HG02970 (cell line): ENCODE data around the gene INTS1.

Experiments used
- ATAC-seq: cut with Tn5 transposase; IDR thresholded peaks from one replicate; pipeline ENCODE4 v1.9.1; 2021; ENCODE audit warnings: mild to moderate bottlenecking, moderate library complexity, moderate number of reproducible peaks; ENCODE audit not compliant: unreplicated experiment, low FRiP score

The INTS1 gene

GRCh38 chr7:1511444-1512422 lies 7.5 kb upstream of the INTS1 start:
- ATAC-seq = no peak

DNA sequence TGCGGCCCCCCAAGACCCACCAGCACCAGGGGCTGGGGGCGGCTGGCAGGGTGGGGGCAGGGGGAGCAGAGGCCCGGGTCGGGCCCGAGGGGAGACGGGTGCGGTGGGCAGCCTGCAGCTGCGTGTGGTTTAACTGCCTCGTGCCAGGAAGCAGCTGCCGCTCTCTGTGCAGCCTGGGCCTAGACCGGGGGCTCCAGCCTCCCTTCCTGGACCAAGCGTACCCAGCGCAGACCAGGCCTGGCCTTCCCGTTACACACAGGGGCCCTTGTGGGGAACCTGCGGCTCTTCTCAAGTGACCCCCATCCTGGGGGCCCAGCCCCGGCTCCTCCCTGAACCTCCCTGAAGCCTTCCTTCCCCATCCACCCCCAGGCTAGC lies 6.6 kb upstream of the INTS1 start:
- no peak for ATAC-seq

- ATAC-seq = no peak
Observed at GRCh38 chr7:1509226-1509625, 5.0 kb upstream of the INTS1 start.

DNA sequence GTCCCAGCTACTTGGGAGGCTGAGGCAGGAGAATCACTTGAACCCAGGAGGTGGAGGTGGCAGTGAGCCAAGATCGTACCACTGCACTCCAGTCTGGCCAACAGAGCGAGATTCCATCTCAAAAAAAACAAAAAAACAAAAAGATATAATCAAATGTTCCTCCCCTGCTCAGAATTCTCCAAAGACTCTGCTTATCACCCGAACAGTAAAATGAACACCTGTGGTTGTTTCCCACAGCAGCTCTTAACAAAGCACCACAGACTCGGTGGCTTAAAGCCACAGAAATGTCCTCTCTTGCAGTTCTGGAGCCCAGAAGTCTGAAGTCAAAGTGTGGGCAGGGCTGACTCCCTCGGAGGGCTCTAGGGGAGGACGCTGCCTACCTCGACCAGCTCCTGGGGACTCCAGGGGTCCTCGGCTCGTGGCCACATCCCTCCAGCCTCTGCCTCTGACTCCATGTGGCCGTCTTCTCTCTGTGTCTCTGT lies 4.1 kb upstream of the INTS1 start:
- ATAC-seq = no peak

GRCh38 chr7:1505731-1506550 lies 1.8 kb upstream of the INTS1 start:
- ATAC-seq = no peak

DNA sequence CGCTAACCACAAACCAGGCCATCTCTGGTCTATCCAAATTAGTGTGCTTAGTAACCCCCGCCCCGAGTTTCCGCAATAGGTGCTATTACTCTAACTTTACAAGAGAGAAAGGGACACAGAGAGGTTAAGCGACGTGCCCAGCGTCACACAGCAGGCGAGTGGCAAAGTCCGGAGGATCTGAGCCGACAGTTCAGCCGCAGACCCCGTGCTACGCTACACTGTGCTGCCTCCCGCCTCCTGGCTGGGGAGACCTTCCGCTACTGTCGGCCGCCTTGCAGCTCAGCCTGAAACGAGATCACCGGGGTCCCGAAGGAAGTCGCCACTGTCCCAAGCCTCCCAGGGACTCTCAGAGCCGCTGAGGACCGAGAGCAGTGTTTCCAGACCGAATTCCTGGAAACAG lies 799 bp downstream of the INTS1 start:
- ATAC-seq = no peak

- ATAC-seq = no peak
Observed at GRCh38 chr7:1502845-1503244, 1.3 kb downstream of the INTS1 start.

DNA sequence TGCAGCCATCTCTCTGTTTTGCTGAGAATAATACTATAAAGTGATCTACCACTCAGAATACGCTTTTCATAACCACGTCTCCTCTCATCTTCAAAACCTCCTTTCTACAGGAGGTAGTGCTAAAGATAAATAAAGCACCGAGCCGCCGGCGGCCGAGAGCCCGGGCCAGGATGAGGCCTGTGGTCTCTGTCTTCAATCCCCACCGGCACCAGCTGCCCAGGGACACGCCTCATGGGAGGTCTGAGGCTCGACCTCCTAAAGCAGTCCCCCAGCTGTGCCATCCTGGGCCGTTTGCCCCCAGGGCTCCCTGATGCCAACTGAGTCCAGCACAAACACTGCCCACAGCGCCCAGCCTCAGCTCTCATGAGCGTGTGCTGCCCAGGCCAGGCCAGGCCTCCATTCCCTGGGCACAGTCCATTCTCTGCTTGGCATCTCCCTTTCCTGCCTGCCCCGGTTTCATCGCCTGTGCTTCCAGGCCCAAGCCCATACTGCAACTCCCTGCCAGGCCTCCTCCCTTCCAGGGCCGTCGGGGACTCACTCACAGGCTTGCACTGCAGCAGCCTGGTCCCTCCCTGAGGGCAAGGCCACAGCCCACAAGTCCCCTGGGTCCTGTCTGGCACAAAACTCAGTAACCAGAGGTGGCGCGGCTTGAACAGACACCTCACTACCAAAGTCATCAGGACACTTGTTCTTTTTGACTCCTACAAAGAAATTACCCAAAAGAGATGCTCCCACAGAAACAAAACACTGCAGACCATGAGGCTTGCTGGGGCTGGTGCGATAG lies 2.5 kb downstream of the INTS1 start:
- no peak for ATAC-seq

DNA sequence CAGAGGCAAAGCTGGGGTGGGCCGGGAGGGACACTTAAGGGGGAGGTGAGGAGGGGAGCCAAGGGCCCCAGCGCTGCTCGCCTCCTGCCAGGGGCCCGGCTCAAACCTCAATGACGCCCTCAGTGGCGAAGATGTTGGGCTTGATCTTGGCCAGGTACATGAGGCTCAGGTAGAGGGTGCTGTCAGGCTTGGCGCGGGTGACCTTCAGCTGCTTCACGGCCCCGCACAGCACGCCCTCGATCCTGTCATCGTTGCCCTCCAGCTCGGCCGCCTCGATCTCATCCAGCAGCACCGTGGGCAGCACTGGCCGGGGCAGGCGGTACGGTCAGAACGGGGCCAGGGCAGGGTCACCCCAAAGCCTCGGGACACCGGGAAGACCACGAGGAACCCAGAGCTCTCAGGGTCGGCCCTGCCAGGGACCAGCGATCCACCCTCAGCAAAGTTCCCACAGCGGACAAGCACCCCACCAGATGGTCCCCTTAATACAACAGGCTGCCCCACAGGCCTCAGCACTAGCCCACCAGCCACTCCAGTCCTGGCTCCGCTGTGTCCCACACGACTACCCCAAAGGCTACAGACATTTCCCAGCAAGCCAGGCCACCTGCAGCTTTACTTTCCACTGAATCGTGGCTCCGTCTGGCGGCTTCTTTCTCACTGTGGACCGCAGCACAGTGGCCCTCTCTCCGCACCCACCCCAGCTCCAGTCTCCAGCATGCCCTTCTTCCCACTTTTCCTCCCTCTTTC lies 4.0 kb downstream of the INTS1 start:
- no peak for ATAC-seq

DNA sequence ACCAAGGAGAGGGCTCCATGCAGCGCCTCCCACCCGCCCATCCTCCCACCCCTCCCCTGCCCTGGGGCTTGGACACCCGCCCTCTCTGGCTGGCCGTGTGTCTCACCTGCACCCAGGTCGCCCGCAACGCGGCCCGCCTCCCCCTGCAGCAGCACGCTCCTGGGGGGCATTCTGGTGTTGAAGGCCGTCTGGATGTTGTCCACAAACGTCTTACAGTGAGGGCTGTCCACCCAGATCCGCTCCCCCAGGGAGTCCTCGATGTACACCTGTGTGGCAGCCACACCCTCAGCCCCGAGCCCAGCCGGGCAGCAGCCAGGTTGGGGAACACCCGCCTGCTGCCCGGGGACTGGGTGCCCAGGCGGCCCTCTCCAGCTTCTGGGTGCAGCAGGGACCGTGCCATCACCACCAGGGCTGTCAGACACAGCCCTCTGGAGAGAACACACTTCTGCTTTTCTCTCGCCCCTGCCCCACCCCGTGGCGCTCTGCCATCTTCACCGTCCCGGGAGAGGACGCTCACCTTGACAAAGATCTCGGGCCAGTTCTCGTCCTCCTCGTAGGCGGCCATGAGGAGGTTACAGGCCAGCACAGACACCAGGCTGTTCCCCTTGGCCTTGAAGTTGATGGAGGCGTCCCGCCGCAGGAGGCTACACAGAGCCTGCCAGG lies 4.7 kb downstream of the INTS1 start:
- no peak for ATAC-seq

- no peak for ATAC-seq
Observed at GRCh38 chr7:1498370-1499305, 5.6 kb downstream of the INTS1 start.

GRCh38 chr7:1497293-1497927 lies 6.8 kb downstream of the INTS1 start:
- no peak for ATAC-seq

GRCh38 chr7:1496531-1497292 lies 7.5 kb downstream of the INTS1 start:
- no peak for ATAC-seq

DNA sequence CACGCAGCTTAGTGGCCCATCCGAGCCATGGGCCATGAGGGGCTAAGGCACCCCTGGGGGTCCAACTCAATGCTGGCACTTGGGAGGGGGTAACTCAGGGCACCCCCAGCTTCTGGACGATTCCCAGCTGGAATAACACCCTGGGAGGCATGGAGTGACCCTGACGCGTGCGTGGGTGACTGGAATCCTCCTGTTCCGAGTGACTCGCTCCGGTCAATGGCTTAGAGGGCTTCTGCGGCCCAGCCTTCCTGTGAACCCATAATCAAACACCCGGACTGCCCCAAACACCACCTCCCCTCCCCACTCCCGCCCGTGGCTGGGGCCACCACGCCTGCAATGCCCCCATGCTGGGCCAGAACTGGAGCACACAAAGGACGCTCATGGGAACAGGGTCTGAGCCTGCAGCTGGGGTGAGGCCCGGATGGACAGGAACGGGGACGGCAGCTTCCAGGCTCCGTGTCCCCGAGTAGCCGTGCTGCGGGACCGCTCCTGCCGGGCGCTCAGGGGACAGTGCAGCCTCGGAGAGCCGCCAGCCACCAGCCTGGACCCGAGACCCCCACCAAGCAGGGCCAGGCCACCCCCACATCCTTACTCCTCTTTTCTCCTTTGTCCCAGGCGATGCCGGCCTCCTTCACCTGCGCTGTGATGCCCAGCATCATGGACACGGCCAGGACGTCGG lies 8.5 kb downstream of the INTS1 start:
- no peak for ATAC-seq

- ATAC-seq = no peak
Observed at GRCh38 chr7:1494866-1495563, 9.2 kb downstream of the INTS1 start.

DNA sequence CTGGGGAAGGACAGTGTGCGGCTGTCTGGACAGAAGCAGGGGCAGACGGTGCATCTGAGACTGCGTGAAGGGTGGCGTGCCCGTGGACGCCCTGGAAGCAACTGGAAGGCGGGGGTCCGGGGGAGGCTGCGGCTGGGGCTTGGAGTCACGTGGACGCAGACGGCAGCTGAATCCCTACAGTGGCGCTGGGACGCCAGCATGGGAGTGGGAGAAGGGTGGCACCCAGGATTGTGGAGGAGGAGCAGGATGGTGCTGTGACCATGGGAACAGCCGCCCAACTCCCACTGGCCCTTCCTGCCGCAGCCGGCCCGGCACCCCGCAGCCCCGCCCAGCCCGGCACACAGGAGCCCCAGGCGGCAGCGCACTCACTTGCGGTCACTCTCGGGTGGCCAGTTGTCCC lies 9.7 kb downstream of the INTS1 start:
- ATAC-seq = no peak
